ENCODE data around the gene PDE3B. TPM values are rescaled to one million over a fixed set of nuclear protein-coding genes. Genes with fewer than 3 reads are reported as not detected.

PDE3B gene
- total and polyA plus RNA-seq, 9 of the 15 experiments (the other 6 are each of a cell fraction or from before 2014, with no cell fraction given), result 2.3 to 22.5 (median 12.2) TPM

GRCh38 chr11:14741195-14741594 lies 97.6 kb downstream of the PDE3B start:
- no TSS peak for BruUV-seq (replicated peaks)
- Histone ChIP-seq H3K4me2 (ENCODE audit: insufficient read depth, low read length) (no peak overlapping the region), H3K9me1 (ENCODE audit: control insufficient read depth, insufficient read depth, low read length) (no peaks in the 10 kb centered on the region), H3K79me2 (ENCODE audit: control insufficient read depth, insufficient read depth, low read length) (peaks cover 35% of the 10 kb centered on the region), H3K4me3 (no peak overlapping the region), H3K27ac (ENCODE audit: extremely low read depth, low read depth, low read length) (no peak overlapping the region), H3K9me3 (replicated peaks; ENCODE audit: control insufficient read depth, insufficient read depth, low read depth, low read length) (no peaks in the 10 kb centered on the region), H4K20me1 (replicated peaks; ENCODE audit: control insufficient read depth, insufficient read depth, low read length) (no peaks in the 10 kb centered on the region), H3K36me3 (ENCODE audit: control insufficient read depth, insufficient read depth, low read length) (no peaks in the 10 kb centered on the region), H3K9ac (ENCODE audit: insufficient read depth in 1 of 2, low read depth in 2 of 2, low read length in 2 of 2) (no peak overlapping the region), H3K4me1 (replicated peaks in 1 of 2; ENCODE audit: control insufficient read depth in 2 of 2, insufficient read depth in 2 of 2, low read length in 2 of 2) (peaks cover 0 to 5% of the 10 kb centered on the region in 2 experiments; a peak in 1 of 5 replicates), H3K27me3 (ENCODE audit: control insufficient read depth in 2 of 2, insufficient read depth in 2 of 2, low read length in 2 of 2) (no peaks in the 10 kb centered on the region), H2AFZ (ENCODE audit: low read depth, low read length) (no peak overlapping the region)
- FAIRE-seq, result no peak
- WGBS (ENCODE audit: insufficient coverage, low coverage, missing lambda C conversion rate), result 61% methylated on average over 3 of the region's 3 CpGs
- POLR2A ChIA-PET, result no interaction called here
- in situ Hi-C loops (cut with MboI), result no loop called here
- DNase-seq (ENCODE audit: extremely low read depth in 1 of 4, low spot score in 3 of 4), result no peak
- intact Hi-C loops (cut with micrococcal nuclease), result no loop called here
- ATAC-seq, result no peak
- CTCF ChIA-PET (ENCODE audit: low intra/inter-chr PET ratio), result no interaction called here
- TF ChIP-seq ZNF507 (tag; conservative IDR thresholded peaks at IDR 0.05), result peak; percentile 67; the same call in 1 of the 2 replicates
- TF ChIP-seq ZNF311 (CRISPR knock-in tag; IDR thresholded peaks at IDR 0.05), result no peak

GRCh38 chr11:14742849-14743559 lies 99.4 kb downstream of the PDE3B start:
- BruUV-seq (replicated peaks), result no TSS peak
- no peaks in the 10 kb centered on the region for H3K9me1 ChIP-seq (ENCODE audit: control insufficient read depth, insufficient read depth, low read length)
- no peak overlapping the region for H3K9ac ChIP-seq (ENCODE audit: insufficient read depth in 1 of 2, low read depth in 2 of 2, low read length in 2 of 2)
- ATAC-seq, result no peak
- no peaks in the 10 kb centered on the region for H4K20me1 ChIP-seq (replicated peaks; ENCODE audit: control insufficient read depth, insufficient read depth, low read length)
- intact Hi-C loops (cut with micrococcal nuclease), result no loop called here
- peaks cover 0 to 5% of the 10 kb centered on the region in 2 experiments; a peak in 3 of 5 replicates for H3K4me1 ChIP-seq (replicated peaks in 1 of 2; ENCODE audit: control insufficient read depth in 2 of 2, insufficient read depth in 2 of 2, low read length in 2 of 2)
- no peaks in the 10 kb centered on the region for H3K9me3 ChIP-seq (replicated peaks; ENCODE audit: control insufficient read depth, insufficient read depth, low read depth, low read length)
- no peak overlapping the region for H2AFZ ChIP-seq (ENCODE audit: low read depth, low read length)
- FAIRE-seq, result no peak
- CTCF ChIA-PET (ENCODE audit: low intra/inter-chr PET ratio), result no interaction called here
- no peak overlapping the region for H3K4me3 ChIP-seq
- H3K27me3 ChIP-seq (ENCODE audit: control insufficient read depth in 2 of 2, insufficient read depth in 2 of 2, low read length in 2 of 2), result no peaks in the 10 kb centered on the region
- H3K4me2 ChIP-seq (ENCODE audit: insufficient read depth, low read length), result no peak overlapping the region
- 63% methylated on average over 5 of the region's 5 CpGs for WGBS (ENCODE audit: insufficient coverage, low coverage, missing lambda C conversion rate)
- in situ Hi-C loops (cut with MboI), result no loop called here
- POLR2A ChIA-PET, result interaction anchor here (0.6 to 1.0 kb wide), 4 partner anchors 9 to 1171 kb away, joined by 3 to 7 read pairs (median 3); no protein-coding TSS in a partner anchor
- peaks cover 39% of the 10 kb centered on the region for H3K79me2 ChIP-seq (ENCODE audit: control insufficient read depth, insufficient read depth, low read length)
- no peak for DNase-seq (ENCODE audit: extremely low read depth in 1 of 4, low spot score in 3 of 4)
- H3K36me3 ChIP-seq (ENCODE audit: control insufficient read depth, insufficient read depth, low read length), result no peaks in the 10 kb centered on the region
- no peak overlapping the region for H3K27ac ChIP-seq (ENCODE audit: extremely low read depth, low read depth, low read length)
- no peak for TF ChIP-seq ILK (tag; IDR thresholded peaks at IDR 0.05; ENCODE audit: borderline replicate concordance, low read depth)
- TF ChIP-seq HDAC6 (IDR thresholded peaks at IDR 0.05; ENCODE audit: low read depth, low read length), result no peak
- no peak for TF ChIP-seq LCOR (CRISPR knock-in tag; IDR thresholded peaks at IDR 0.05)
- no peak for TF ChIP-seq ZNF184 (CRISPR knock-in tag; IDR thresholded peaks at IDR 0.05)
- no peak for TF ChIP-seq EHMT2 (IDR thresholded peaks at IDR 0.05)
- no peak for TF ChIP-seq SNIP1 (IDR thresholded peaks at IDR 0.05; ENCODE audit: low read depth)
- TF ChIP-seq E2F1 (CRISPR knock-in tag; IDR thresholded peaks at IDR 0.05), result no peak
- TF ChIP-seq RB1 (IDR thresholded peaks at IDR 0.05; ENCODE audit: low read depth), result no peak
- no peak for TF ChIP-seq YY1 (IDR thresholded peaks at IDR 0.05; ENCODE audit: borderline replicate concordance in 1 of 3, control insufficient read depth in 1 of 3, extremely low read depth in 1 of 3, insufficient read depth in 3 of 3, insufficient read length in 1 of 3, insufficient replicate concordance in 2 of 3, low read depth in 1 of 3, low read length in 2 of 3)
- TF ChIP-seq PML (IDR thresholded peaks at IDR 0.05; ENCODE audit: low read length), result no peak
- no peak for TF ChIP-seq ZNF707 (CRISPR knock-in tag; conservative IDR thresholded peaks at IDR 0.05)
- no peak for TF ChIP-seq GATAD2B (IDR thresholded peaks at IDR 0.05; ENCODE audit: borderline replicate concordance)
- TF ChIP-seq ZFP30 (CRISPR knock-in tag; IDR thresholded peaks at IDR 0.05; ENCODE audit: borderline replicate concordance), result no peak

All from K562 (cell line).